IMR-90 (cell line): Measurements from ENCODE around the gene TMEM130. TPM values are rescaled to one million over a fixed set of nuclear protein-coding genes. Genes with fewer than 3 reads are reported as not detected.
A peak's percentile ranks its signal among the peaks of the same experiment; 100 is the strongest.

ENCODE experiments used
- ATAC-seq: fragments of 200-7000 bp; cut with Tn5 transposase; 2 replicates; pipeline ENCODE4 v1.9.1; 2020; ENCODE audit warnings: low read depth, mild to moderate bottlenecking, moderate library complexity
- BruUV-seq: library from RNA; stranded (reverse); fragments of 400-500 nt; replicated peaks from 2 replicates; lab custom pipeline; 2021; lab: Mats Ljungman, UMichigan
- CTCF ChIA-PET: fragments of 300-600 bp; formaldehyde crosslinking; extraction: SDS; loops from one replicate; lab custom pipeline; 2021; ENCODE audit warnings: antibody characterized with exemption; lab: Yijun Ruan, JAX
- POLR2A ChIA-PET: fragments of 300-600 bp; sonication (Branson Sonifier 250); formaldehyde crosslinking; loops from one replicate; lab custom pipeline; 2022; ENCODE audit warnings: antibody characterized with exemption; ENCODE audit not compliant: unreplicated experiment; lab: Charles Lee
- DNase-seq: peaks from one replicate; pipeline ENCODE4 v3.0.0; 2013
- H2AFZ ChIP-seq: replicated peaks from 2 replicates; pipeline ENCODE3; 2013; ENCODE audit warnings: low read length, mild to moderate bottlenecking; ENCODE audit not compliant: poor library complexity
- H2AK5ac ChIP-seq: 2 replicates; pipeline ENCODE4 v1.6.1; 2013; ENCODE audit warnings: low read depth, low read length, inconsistent platforms
- H2AK9ac ChIP-seq: replicated peaks from 2 replicates; pipeline ENCODE3; 2013; ENCODE audit warnings: mild to moderate bottlenecking, low read depth, low read length, moderate library complexity; ENCODE audit not compliant: poor library complexity
- H2BK120ac ChIP-seq: 2 replicates; pipeline ENCODE4 v1.6.1; 2013; ENCODE audit warnings: low read depth, low read length, inconsistent platforms
- H2BK15ac ChIP-seq: 3 replicates; pipeline ENCODE4 v1.6.1; 2013; ENCODE audit warnings: low read depth, low read length, inconsistent platforms
- H2BK20ac ChIP-seq: 2 replicates; pipeline ENCODE4 v1.6.1; 2013; ENCODE audit warnings: low read depth, mild to moderate bottlenecking, inconsistent platforms, low read length, moderate library complexity
- H2BK5ac ChIP-seq: 2 replicates; pipeline ENCODE4 v1.6.1; 2013; ENCODE audit warnings: mild to moderate bottlenecking, low read depth, low read length, inconsistent platforms; ENCODE audit not compliant: poor library complexity, severe bottlenecking
- H3K14ac ChIP-seq: replicated peaks from 2 replicates; pipeline ENCODE4 v1.6.1; 2013; ENCODE audit warnings: low read depth, low read length, inconsistent platforms
- H3K18ac ChIP-seq: 2 replicates; pipeline ENCODE4 v1.6.1; 2013; ENCODE audit warnings: low read depth, low read length, control low read depth
- H3K23ac ChIP-seq: 2 replicates; pipeline ENCODE4 v1.6.1; 2013; ENCODE audit warnings: low read depth, low read length, inconsistent platforms
- H3K27ac ChIP-seq: 2 replicates; pipeline ENCODE4 v1.5.1; 2013; ENCODE audit warnings: mild to moderate bottlenecking, control low read depth, low read length; ENCODE audit not compliant: insufficient read depth
- H3K27me3 ChIP-seq: 2 replicates; pipeline ENCODE4 v1.6.1; 2013; ENCODE audit warnings: low read length; ENCODE audit not compliant: control insufficient read depth, insufficient read depth
- H3K36me3 ChIP-seq: 2 replicates; pipeline ENCODE4 v1.6.1; 2013; ENCODE audit warnings: low read length, mixed read lengths; ENCODE audit not compliant: control insufficient read depth, insufficient read depth
- H3K4ac ChIP-seq: 2 replicates; pipeline ENCODE4 v1.6.1; 2013; ENCODE audit warnings: low read depth, low read length, inconsistent platforms
- H3K4me1 ChIP-seq: 2 replicates; pipeline ENCODE4 v1.6.1; 2013; ENCODE audit warnings: low read length, mixed read lengths; ENCODE audit not compliant: control insufficient read depth, insufficient read depth
- H3K4me2 ChIP-seq: 2 replicates; pipeline ENCODE4 v1.6.1; 2013; ENCODE audit warnings: low read depth, mild to moderate bottlenecking, control low read depth, low read length, moderate library complexity
- H3K4me3 ChIP-seq: 2 replicates; pipeline ENCODE4 v1.5.1; 2013; ENCODE audit warnings: low read depth, mild to moderate bottlenecking, control low read depth, low read length, moderate library complexity; ENCODE audit not compliant: insufficient read depth
- H3K56ac ChIP-seq: 2 replicates; pipeline ENCODE4 v1.6.1; 2013; ENCODE audit warnings: low read length, inconsistent platforms; ENCODE audit not compliant: insufficient read depth; ENCODE audit errors: extremely low read depth
- H3K79me1 ChIP-seq, 2 experiments: 2 replicates each; pipeline ENCODE4 v1.6.1; 2013; ENCODE audit warnings: low read length in 2 of 2, inconsistent platforms in 1 of 2, low read depth in 1 of 2
- H3K9ac ChIP-seq: 2 replicates; pipeline ENCODE4 v1.6.1; 2013; ENCODE audit warnings: low read depth, low read length, control low read depth
- H3K9me1 ChIP-seq: 2 replicates; pipeline ENCODE4 v1.6.1; 2013; ENCODE audit warnings: low read length, inconsistent platforms; ENCODE audit not compliant: insufficient read depth
- H3K9me3 ChIP-seq: 2 replicates; pipeline ENCODE4 v1.6.1; 2013; ENCODE audit warnings: low read length; ENCODE audit not compliant: control insufficient read depth, insufficient read depth
- H4K20me1 ChIP-seq: 2 replicates; pipeline ENCODE4 v1.6.1; 2013; ENCODE audit warnings: low read length, inconsistent platforms; ENCODE audit not compliant: insufficient read depth
- H4K5ac ChIP-seq: 2 replicates; pipeline ENCODE4 v1.6.1; 2013; ENCODE audit warnings: mild to moderate bottlenecking, low read depth, low read length, control low read depth
- H4K8ac ChIP-seq, 2 experiments: 2 replicates each; pipeline ENCODE4 v1.6.1; 2013; ENCODE audit warnings: low read depth in 2 of 2, low read length in 2 of 2, control low read depth in 1 of 2, inconsistent platforms in 1 of 2
- H4K91ac ChIP-seq: 2 replicates; pipeline ENCODE4 v1.6.1; 2013; ENCODE audit warnings: low read depth, low read length, inconsistent platforms; ENCODE audit not compliant: insufficient read depth
- BHLHE40 ChIP-seq: fragments of 150-350 bp; IDR thresholded peaks from 2 replicates; pipeline ENCODE4 v1.6.1; 2016; ENCODE audit warnings: mild to moderate bottlenecking, low read depth, low read length
- CHD1 ChIP-seq: IDR thresholded peaks from 2 replicates; pipeline ENCODE4 v1.6.1; 2012; ENCODE audit warnings: low read depth, low read length, improper control_type of control experiment
- MAZ ChIP-seq: IDR thresholded peaks from 2 replicates; pipeline ENCODE4 v1.6.1; 2012; ENCODE audit warnings: low read depth, mild to moderate bottlenecking, low read length, improper control_type of control experiment, moderate library complexity, borderline replicate concordance
- MXI1 ChIP-seq: IDR thresholded peaks from 2 replicates; pipeline ENCODE4 v1.6.1; 2012; ENCODE audit warnings: low read depth, mild to moderate bottlenecking, low read length, moderate library complexity, borderline replicate concordance
- RFX5 ChIP-seq: IDR thresholded peaks from 2 replicates; pipeline ENCODE4 v1.8.0; 2012; ENCODE audit warnings: low read depth, mild to moderate bottlenecking, low read length, moderate library complexity
- WGBS, 2 experiments: methylation state at CpG; one replicate each; pipeline versions ENCODE4 v1.1.5 to v1.1.7; 2013; ENCODE audit warnings: missing lambda C conversion rate in 2 of 2; ENCODE audit not compliant: insufficient read length in 1 of 2; ENCODE audit errors: extremely low coverage in 2 of 2; 5-methylcytosine and 5-hydroxymethylcytosine counted together
- dilution Hi-C: fragments of 300-500 bp; cut with HindIII; formaldehyde crosslinking; loops from one replicate; pipeline ENCODE4 v1.14.3; 2018; ENCODE audit warnings: low sequenced_read_pairs; ENCODE audit not compliant: unreplicated experiment
- in situ Hi-C: fragments of 300-500 bp; cut with MboI; formaldehyde crosslinking; loops from 3 replicates; pipeline ENCODE4 v1.14.3; 2019; ENCODE audit warnings: low sequenced_read_pairs, inconsistent platforms, mixed read lengths
- intact Hi-C: fragments of 100-400 bp; cut with micrococcal nuclease; formaldehyde crosslinking; loops from 2 replicates; pipeline ENCODE4 v1.10.0; 2022
- polyA plus RNA-seq, 3 experiments: library from polyadenylated mRNA; depleted of rRNA; stranded (reverse); fragments of >200 nt; gene quantifications; 2 replicates each; pipeline ENCODE4 v1.2.3, GENCODE V29; 2012; ENCODE audit warnings: low replicate concordance in 1 of 3
- total RNA-seq: library from RNA; depleted of rRNA; stranded (reverse); fragments of >200 nt; gene quantifications from 2 replicates; pipeline ENCODE4 v1.2.3, GENCODE V29; 2012

TMEM130 gene
- total and polyA plus RNA-seq, 2 of the 4 experiments (the other 2 are of a cell fraction): 1.1 to 14.8 TPM

- H2BK20ac ChIP-seq: no peak overlapping the region
- dilution Hi-C loops (no loop called here), intact Hi-C loops (no loop called here), in situ Hi-C loops (no loop called here)
- H3K56ac ChIP-seq: no peak overlapping the region
- H2AFZ ChIP-seq: peak overlapping the region; percentile 21
- no peak overlapping the region for H3K4me3 ChIP-seq
- no peak overlapping the region for H4K8ac ChIP-seq
- H3K14ac ChIP-seq: no peak overlapping the region
- H4K5ac ChIP-seq: no peak overlapping the region
- ChIA-PET CTCF (interaction anchor here (0.6 kb wide), 2 partner anchors 15 to 21 kb away, joined by 4 read pairs; no protein-coding TSS in a partner anchor), POLR2A (no interaction called here)
- no peak overlapping the region for H2BK5ac ChIP-seq
- H3K9me1 ChIP-seq: no peaks in the 10 kb centered on the region
- no peaks in the 10 kb centered on the region for H3K36me3 ChIP-seq
- ATAC-seq: no peak
- H4K91ac ChIP-seq: no peak overlapping the region
- H3K9ac ChIP-seq: no peak overlapping the region
- no peak for TF ChIP-seq BHLHE40
- no peak for TF ChIP-seq MXI1
- no peak for TF ChIP-seq RFX5
- no peak for TF ChIP-seq CHD1
- no peak for TF ChIP-seq MAZ
- BruUV-seq: no TSS peak
- no peak overlapping the region for H3K4me2 ChIP-seq
- 63% methylated on average over 13 of the region's 20 CpGs; no CpG with 5 or more reads in 1 of the 2 experiments for WGBS, 2 experiments
- H2BK120ac ChIP-seq: no peak overlapping the region
- H3K9me3 ChIP-seq: peaks cover 2% of the 10 kb centered on the region; the same call in 1 of the 2 replicates
- DNase-seq: no peak
- H3K79me1 ChIP-seq: no peaks in the 10 kb centered on the region
- no peaks in the 10 kb centered on the region for H3K4me1 ChIP-seq
- H3K18ac ChIP-seq: no peak overlapping the region
- H2AK9ac ChIP-seq: no peak overlapping the region
- H3K27me3 ChIP-seq: peaks cover 5% of the 10 kb centered on the region
- no peaks in the 10 kb centered on the region for H4K20me1 ChIP-seq
- no peak overlapping the region for H3K4ac ChIP-seq
- no peak overlapping the region for H2AK5ac ChIP-seq
- no peak overlapping the region for H3K27ac ChIP-seq
- no peak overlapping the region for H2BK15ac ChIP-seq
- H3K23ac ChIP-seq: no peak overlapping the region
Measured at GRCh38 chr7:98826387-98826786, 43.4 kb downstream of the TMEM130 start.
